Measurements from ENCODE around the gene AJM1. TPM values are rescaled to one million over a fixed set of nuclear protein-coding genes. Genes with fewer than 3 reads are reported as not detected.
A peak's percentile ranks its signal among the peaks of the same experiment; 100 is the strongest.
"Not testable (repeated sequence)": the region's sequence is repeated elsewhere in the genome, so short reads cannot be mapped to it uniquely, and the experiment has no call there.

The AJM1 gene
- total RNA-seq, 6 experiments from 2014 or later = 1.7 to 2.8 (median 2.6) TPM

GRCh38 chr9:136867480-136867879 is 25.2 kb downstream of the AJM1 start:
- Histone ChIP-seq H3K9me3 (no peaks in the 10 kb centered on the region), H3K36me3 (peaks cover 0 to 14% (median 8%) of the 10 kb centered on the region in 4 donors), H3K4me1 (peaks cover 0 to 30% (median 15%) of the 10 kb centered on the region in 4 donors), H3K4me3 (peak overlapping the region in 1 of 3 donors; percentile 69), H3K27me3 (no peaks in the 10 kb centered on the region), H3K27ac (no peak overlapping the region)
- ATAC-seq (no peak), DNase-seq (no peak)
- 89% methylated on average over 8 of the region's 18 CpGs for WGBS (ENCODE audit: insufficient coverage, low coverage, low lambda C conversion rate, missing lambda C conversion rate)
- intact Hi-C loops (cut with DNase I) = no loop called here
- TF ChIP-seq CTCF (IDR thresholded peaks at IDR 0.05) (no peak), POLR2A (IDR thresholded peaks at IDR 0.05) (no peak)

- H3K27ac ChIP-seq = no peak overlapping the region
- ATAC-seq (no peak), DNase-seq (no peak)
- H3K4me1 ChIP-seq = peaks cover 0 to 30% (median 15%) of the 10 kb centered on the region in 4 donors
- intact Hi-C loops (cut with DNase I) = no loop called here
- H3K27me3 ChIP-seq = no peaks in the 10 kb centered on the region
- WGBS (ENCODE audit: insufficient coverage, low coverage, low lambda C conversion rate, missing lambda C conversion rate) = 85% methylated on average over 6 of the region's 18 CpGs
- peaks cover 0 to 10% (median 6%) of the 10 kb centered on the region in 4 donors for H3K36me3 ChIP-seq
- no peaks in the 10 kb centered on the region for H3K9me3 ChIP-seq
- TF ChIP-seq CTCF (IDR thresholded peaks at IDR 0.05) = no peak
- TF ChIP-seq POLR2A (IDR thresholded peaks at IDR 0.05) = no peak
- no peak overlapping the region for H3K4me3 ChIP-seq
These were observed 25.6 kb downstream of the AJM1 start for GRCh38 chr9:136867917-136868316.

- Histone ChIP-seq H3K4me1 (peaks cover 0 to 23% (median 11%) of the 10 kb centered on the region in 4 donors), H3K36me3 (peaks cover 0 to 3% (median under 1%) of the 10 kb centered on the region in 4 donors), H3K9me3 (no peaks in the 10 kb centered on the region), H3K27ac (no peak overlapping the region), H3K27me3 (no peaks in the 10 kb centered on the region), H3K4me3 (no peak overlapping the region)
- 83% methylated on average over 5 of the region's 11 CpGs for WGBS (ENCODE audit: insufficient coverage, low coverage, low lambda C conversion rate, missing lambda C conversion rate)
- ATAC-seq = no peak
- no peak for DNase-seq
- intact Hi-C loops (cut with DNase I) = no loop called here
- TF ChIP-seq POLR2A (IDR thresholded peaks at IDR 0.05) (no peak), CTCF (IDR thresholded peaks at IDR 0.05) (no peak)
These were observed 26.4 kb downstream of the AJM1 start for GRCh38 chr9:136868644-136869043.

- peaks cover 0 to 13% (median 2%) of the 10 kb centered on the region in 4 donors for H3K4me1 ChIP-seq
- DNase-seq; H3K27me3 ChIP-seq; ATAC-seq; H3K27ac ChIP-seq; H3K9me3 ChIP-seq; H3K36me3 ChIP-seq; H3K4me3 ChIP-seq; intact Hi-C loops (cut with DNase I): not testable (repeated sequence)
- 100% methylated on average over 1 of the region's 2 CpGs for WGBS (ENCODE audit: insufficient coverage, low coverage, low lambda C conversion rate, missing lambda C conversion rate)
These were observed 27.3 kb downstream of the AJM1 start for GRCh38 chr9:136869611-136870010.

- Histone ChIP-seq H3K27me3 (no peaks in the 10 kb centered on the region), H3K9me3 (no peaks in the 10 kb centered on the region), H3K4me1 (no peaks in the 10 kb centered on the region), H3K27ac (no peak overlapping the region), H3K4me3 (no peak overlapping the region), H3K36me3 (no peaks in the 10 kb centered on the region)
- DNase-seq = no peak
- TF ChIP-seq POLR2A (IDR thresholded peaks at IDR 0.05) (no peak), CTCF (IDR thresholded peaks at IDR 0.05) (no peak)
- no peak for ATAC-seq
- 89% methylated on average over 4 of the region's 6 CpGs for WGBS (ENCODE audit: insufficient coverage, low coverage, low lambda C conversion rate, missing lambda C conversion rate)
- intact Hi-C loops (cut with DNase I) = no loop called here
These were observed 32.9 kb downstream of the AJM1 start for GRCh38 chr9:136875155-136875554.
